HG02588 (cell line): ENCODE data around the gene ZNF655.
"Not testable (repeated sequence)": the region's sequence is repeated elsewhere in the genome, so short reads cannot be mapped to it uniquely, and the experiment has no call there.

Source experiments
- ATAC-seq: cut with Tn5 transposase; IDR thresholded peaks from one replicate; pipeline ENCODE4 v1.9.1; 2021; ENCODE audit warnings: mild to moderate bottlenecking, moderate library complexity; ENCODE audit not compliant: unreplicated experiment

Gene ZNF655, protein sequence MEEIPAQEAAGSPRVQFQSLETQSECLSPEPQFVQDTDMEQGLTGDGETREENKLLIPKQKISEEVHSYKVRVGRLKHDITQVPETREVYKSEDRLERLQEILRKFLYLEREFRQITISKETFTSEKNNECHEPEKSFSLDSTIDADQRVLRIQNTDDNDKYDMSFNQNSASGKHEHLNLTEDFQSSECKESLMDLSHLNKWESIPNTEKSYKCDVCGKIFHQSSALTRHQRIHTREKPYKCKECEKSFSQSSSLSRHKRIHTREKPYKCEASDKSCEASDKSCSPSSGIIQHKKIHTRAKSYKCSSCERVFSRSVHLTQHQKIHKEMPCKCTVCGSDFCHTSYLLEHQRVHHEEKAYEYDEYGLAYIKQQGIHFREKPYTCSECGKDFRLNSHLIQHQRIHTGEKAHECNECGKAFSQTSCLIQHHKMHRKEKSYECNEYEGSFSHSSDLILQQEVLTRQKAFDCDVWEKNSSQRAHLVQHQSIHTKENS

DNA sequence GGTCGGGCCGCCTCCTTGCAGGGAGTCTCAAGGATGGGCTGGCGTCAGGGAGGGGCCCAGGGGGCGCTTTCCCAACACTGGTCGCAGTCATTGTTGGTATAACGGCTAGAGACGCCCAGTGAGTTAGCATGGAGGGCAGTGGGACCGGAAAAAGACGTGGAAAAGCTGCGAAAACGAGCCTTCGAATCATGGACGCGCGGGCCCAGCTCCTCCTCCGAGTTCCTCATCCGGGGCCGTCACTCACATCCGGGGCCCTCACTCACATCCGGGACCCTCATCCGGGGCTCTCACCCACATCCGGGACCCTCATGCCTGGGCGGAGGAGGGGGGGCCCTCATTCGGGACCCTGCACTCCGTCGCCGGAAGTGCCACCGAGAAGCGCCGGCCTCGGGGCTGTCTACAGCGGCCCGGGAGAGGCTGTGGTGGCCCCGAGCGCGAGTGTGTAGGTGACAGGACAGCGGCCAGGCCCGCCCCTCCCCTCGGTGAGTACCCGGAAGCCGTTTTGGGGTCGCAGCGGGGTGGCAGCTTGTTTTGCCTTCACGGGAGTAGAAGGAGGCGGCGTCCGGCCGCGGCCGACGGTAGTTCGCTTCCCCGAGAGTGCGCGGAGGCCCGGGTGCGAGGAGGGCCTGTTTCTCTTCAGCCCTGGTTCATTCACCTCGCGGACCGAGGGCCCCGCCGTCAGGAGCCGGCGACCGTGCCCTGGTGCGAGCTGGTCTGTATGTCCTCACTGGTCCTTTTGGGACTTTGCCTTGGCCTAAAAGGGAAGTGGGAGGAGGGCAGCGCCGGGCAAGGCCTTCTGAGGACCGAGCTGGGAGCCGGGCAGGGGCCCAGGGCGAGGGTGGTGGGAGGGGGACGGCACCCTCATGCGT lies at the start of gene ZNF655:
TSS of gene ZNF655 (plus strand) at position 337 of the 869 bp plus-strand sequence. CDS start 1,918 bp downstream, outside the sequence.
- ATAC-seq: peak; percentile 78

DNA sequence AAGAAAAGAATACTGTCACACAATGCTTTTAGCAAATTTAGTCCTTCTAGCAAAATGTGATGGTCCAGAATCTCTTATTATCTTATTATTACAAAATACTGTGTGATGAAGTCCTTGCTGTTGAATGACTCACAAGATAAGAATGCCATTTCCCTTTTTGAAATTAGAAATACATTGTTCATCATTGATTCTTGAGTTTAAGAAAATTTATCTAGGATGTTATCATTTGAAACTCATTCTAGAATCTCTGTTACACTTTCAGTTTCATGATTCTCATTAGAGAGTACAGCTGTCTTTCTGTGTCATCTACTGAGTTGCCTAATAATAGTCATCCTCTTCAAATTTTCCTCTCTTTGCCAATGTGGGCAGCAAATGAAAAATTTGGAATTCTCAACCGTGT lies 44.4 kb upstream of the ZNF655 start:
- ATAC-seq: no peak

DNA sequence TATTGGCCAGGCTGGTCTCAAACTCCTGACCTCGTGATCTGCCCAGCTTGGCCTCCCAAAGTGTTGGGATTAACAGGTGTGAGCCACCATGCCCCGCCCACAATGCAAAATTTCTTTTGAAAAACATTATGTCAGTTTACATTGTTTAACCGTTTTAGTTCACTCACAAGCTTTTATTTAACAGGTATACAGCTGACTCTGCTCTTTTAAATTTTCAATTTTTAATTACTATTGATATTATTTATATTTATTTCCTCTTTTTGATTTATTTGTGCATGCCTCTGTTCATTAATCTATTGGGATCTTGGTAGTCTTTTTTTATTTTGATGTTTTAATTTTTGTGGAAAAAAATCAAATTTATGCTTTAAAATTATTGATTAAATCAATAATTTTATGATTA lies 37.0 kb upstream of the ZNF655 start:
- ATAC-seq: no peak

DNA sequence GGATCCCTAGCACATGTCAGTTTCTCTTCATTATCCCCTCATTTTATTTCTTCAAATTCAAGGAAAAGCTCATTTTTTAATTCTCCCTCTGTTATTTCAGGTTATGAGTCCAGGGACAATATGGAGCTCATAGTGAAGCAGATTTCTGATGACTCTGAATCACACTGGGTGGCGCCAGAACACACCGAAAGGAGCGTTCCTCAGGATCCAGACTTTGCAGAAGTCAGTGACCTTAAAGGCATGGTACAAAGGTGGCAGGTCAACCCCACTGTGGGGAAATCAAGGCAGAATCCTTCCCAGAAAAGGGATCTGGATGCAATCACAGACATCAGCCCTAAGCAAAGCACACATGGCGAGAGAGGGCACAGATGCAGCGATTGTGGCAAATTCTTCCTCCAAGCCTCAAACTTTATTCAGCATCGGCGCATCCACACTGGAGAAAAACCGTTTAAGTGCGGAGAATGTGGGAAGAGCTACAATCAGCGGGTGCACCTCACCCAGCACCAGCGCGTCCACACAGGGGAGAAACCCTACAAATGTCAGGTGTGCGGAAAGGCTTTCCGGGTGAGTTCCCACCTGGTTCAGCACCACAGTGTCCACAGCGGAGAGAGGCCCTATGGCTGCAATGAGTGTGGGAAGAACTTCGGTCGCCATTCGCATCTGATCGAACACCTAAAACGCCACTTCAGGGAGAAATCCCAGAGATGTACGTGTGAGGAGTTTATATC lies 32.6 kb upstream of the ZNF655 start:
- no peak for ATAC-seq

DNA sequence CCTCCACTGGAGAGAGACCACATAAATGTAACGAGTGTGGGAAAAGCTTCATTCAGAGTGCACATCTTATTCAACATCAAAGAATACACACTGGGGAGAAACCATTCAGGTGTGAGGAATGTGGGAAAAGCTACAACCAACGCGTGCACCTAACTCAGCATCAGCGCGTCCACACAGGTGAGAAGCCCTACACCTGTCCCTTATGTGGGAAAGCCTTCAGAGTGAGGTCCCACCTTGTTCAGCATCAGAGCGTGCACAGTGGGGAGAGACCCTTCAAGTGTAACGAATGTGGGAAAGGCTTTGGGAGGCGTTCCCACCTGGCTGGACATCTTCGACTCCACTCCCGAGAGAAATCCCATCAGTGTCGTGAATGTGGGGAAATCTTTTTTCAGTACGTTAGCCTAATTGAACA lies 27.1 kb upstream of the ZNF655 start:
- no peak for ATAC-seq

DNA sequence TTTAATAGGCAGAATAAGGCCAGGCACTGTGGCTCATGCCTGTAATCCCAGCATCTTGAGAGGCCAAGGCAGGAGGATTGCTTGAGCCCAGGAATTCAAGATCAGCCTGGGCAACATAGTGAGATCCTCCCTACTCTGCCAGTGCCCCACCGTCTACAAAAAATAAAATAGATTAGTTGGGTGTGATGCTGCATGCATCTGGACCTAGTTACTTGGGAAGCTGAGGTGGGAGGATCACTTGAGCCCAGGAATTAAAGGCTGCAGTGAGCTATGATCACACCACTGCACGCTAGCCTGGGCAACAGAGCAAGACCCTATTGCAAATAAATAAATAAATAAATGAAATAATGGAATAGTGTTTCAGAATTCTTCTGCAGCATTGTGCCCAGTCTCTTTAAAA lies 22.8 kb upstream of the ZNF655 start:
- ATAC-seq: no peak

DNA sequence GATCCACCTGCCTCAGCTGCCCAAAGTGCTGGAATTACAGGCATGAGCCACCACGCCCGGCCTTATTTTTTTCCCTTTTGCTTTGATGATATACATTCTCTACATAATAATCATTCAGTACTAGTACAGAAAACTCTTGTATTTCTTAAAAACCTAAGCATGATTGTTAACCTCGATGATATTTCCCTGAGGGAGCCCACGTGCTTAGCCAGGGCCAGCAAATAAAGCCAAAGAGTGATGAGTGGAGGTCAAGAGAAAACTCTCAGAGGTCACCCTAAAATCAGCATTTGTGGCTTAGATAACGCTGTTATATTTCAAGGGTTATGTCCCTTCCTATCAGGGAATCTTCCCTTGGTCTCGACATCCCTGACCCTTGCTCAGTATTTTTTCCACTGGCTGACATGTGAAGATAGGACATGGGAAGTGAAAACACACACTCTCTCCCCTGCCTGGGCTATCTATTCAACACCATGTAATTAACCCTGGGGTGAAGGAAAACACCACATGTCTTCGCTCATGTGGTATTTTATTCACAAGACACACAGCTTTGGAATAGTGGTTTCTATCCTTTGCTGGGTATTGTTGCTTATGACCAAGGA lies 19.1 kb upstream of the ZNF655 start:
- ATAC-seq: no peak

DNA sequence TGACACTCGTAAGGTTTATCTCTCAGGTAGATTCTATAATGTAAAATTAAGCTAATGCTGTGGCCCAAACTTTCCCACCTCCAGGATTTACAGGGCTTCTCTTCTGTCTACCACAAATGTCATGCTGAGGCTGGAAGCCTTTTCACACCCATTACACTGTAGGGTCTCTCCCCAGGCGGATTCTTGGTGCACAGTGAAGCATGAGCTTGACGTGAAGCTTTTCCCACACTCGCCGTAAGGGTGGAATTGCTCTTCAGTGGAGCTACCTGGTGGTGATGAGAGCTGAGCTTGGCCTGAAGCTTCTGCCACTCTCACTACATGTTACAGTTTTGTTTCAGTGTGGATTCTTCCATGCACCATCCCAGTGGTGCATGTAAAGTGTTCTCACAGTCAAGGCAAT lies 17.9 kb upstream of the ZNF655 start:
- ATAC-seq: no peak

DNA sequence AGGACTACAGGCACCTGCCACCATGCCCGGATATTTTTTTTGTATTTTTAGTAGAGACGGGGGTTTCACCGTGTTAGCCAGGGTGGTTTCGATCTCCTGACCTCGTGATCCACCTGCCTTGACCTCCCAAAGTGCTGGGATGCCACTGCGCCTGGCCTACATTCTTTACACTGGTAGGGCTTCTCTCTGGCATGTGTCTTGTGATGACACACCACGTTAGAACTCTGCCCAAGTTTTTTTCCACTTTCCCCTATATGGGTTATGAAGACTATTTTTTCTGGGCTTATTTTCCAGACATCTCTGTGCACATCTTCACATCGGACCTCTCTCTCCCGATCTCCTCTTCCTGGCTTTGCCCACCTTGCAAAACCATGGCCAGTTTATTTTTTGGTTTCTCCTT lies 17.2 kb upstream of the ZNF655 start:
- ATAC-seq: no peak

DNA sequence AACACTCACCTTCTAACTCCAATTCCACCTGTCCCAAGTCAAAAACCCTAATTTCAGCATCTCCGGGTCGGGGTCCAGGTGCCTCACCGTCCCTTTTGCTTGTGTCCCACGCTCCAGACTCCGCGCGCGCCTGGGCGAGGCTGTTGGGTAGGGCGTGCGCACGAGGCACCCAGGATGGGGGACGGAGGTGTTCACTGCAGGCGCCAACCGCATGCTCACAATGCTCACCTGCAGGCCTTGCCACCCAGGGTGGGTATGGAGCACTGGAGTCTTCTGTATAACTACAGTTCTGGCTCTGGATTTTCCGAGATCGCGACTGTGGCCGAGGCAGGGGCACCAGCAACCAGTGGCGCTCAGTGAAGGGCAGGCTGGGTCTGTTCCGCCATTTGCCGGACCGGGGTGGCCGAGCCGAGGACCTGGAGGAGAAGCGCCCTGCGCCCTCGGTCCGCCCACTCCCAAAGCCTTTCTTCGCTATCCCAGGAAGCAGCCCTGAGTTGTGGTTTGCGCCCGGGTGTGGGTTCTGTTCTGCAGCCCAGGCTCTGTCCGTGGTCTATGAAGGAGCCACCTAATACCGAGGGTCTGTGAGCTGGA lies 15.3 kb upstream of the ZNF655 start:
- no peak for ATAC-seq

DNA sequence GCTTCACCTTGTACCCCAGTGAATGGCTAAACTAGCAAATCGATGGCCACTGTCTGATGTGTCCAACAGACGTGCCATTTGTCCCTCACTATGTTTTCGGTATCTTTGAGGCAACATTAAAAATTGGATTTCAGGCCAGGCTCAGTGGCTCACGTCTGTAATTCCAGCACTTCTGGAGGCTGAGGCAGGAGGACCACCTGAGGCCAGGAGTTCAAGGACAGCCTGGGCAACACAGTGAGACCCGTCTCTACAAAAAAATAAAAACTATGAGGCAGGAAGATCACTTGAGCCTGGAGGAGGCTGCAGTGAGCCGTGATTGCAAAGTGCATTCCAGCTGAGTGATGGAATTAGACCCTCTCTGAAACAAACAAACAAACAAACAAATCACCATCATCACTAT lies 14.5 kb upstream of the ZNF655 start:
- ATAC-seq: no peak

DNA sequence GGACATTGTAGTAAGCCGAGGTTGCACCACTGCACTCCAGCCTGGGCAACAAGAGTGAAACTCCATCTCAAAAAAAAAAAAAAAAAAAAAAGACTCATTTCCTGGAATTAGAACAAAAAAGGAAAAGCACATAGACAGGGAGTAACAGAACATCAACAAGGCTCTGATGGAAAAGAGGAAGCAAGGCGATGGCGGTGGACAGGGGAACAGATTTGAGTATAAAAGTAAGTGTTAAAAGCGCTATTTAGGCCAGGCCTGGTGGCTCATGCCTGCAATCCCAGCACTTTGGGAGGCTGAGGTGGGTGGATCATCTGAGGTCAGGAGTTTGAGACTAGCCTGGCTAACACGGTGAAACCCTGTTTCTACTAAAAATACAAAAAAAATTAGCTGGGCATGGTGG lies 13.1 kb upstream of the ZNF655 start:
- ATAC-seq: not testable (repeated sequence)

DNA sequence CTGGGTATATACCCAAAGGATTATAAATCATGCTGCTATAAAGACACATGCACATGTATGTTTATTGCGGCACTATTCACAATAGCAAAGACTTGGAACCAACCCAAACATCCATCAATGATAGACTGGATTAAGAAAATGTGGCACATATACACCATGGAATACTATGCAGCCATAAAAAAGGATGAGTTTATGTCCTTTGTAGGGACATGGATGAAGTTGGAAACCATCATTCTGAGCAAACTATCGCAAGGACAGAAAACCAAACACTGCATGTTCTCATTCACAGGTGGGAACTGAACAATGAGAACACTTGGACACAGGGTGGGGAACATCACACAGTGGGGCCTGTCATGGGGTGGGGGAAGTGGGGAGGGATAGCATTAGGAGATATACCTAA lies 8.9 kb upstream of the ZNF655 start:
- not testable (repeated sequence) for ATAC-seq

DNA sequence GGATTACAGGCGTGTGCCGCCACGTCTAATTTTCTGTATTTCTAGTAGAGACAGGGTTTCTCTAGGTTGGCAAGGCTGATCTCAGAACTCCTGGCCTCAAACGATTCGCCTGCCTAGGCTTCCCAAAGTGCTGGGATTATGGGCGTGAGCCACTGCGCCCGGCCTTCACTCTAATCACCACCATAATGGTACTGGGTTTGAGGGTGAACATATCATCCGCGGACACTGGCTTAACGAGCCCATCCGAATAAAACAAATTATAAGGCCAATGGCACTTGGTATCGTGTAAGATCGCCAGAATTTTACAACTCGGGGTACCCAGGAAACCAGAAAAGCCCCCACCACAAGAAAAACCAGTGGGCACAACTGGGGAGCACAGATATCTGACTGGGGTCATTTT lies 7.1 kb upstream of the ZNF655 start:
- ATAC-seq: no peak

DNA sequence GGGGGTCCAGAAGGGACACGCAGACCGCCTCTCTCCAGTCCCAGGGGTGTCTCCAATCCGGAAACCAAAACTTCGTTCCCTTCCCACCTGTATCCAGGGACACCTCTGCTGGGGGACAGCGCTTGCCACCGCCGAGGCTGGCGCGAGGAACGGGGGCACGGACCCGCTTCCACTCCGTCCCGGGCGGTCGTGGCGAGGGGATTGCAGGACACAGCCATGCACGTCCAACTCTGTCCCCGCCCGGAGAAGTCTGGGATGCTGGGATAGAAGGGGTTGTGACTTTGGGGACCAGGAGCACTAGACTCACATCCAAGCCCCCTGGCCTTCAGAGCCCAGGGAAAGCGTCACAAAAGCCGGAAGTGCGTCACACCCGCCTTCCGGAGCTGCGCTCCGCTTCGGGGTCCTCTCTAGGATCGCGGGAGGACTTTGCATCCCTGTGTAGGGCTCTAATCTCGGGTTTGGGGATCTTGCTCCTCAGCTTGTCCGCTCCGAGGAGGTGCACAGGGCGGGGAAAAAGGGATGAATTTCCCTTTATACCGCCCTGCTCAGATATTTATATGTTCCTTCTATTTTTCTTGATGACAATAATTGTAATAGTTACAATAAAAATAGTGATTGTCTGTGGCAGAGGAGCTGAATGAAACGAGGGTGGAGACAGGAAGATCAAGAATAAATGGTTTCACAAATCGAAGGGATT lies 6.5 kb upstream of the ZNF655 start, which contains the start of gene FAM200A:
TSS of gene FAM200A (minus strand) at position 348 of the 697 bp plus-strand sequence. CDS start 3,707 bp downstream, outside the sequence.
- peak; percentile 98 for ATAC-seq

DNA sequence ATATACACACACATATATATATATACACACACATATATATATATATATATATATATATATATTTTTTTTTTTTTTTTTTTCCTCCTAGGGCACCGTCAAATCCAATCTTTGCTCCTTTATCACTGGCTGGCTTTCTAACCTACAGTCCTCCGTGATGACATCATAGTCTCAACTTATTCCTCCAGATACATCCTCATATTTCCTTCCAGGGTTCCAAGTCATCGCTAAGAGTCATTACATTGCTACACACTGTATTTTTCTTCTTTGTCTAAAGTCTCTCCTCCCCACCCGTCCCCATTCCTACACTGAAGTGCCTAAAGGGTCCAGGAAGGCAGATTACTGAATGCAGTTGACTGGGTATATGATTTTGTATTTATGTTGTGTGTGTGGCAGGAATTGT lies 5.4 kb upstream of the ZNF655 start:
- no peak for ATAC-seq

DNA sequence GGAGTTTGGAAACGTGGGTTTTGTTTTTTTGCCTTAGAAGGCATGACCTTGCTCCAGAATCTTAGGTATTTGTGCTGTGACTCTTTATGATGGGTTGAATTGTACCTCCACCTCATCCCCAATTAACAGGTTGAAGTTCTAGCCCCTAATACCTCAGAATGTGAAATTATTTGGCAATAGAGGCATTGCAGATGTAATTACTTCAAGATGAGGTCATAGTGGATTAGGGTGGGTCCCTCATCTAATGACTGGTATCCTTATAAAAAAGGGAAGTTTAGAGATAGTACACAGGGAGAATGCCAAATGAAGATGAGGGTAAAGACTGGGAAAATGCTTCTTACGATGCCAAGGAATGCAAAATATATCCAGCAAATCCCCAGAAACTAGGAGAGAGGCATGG lies 3.5 kb upstream of the ZNF655 start:
- no peak for ATAC-seq

DNA sequence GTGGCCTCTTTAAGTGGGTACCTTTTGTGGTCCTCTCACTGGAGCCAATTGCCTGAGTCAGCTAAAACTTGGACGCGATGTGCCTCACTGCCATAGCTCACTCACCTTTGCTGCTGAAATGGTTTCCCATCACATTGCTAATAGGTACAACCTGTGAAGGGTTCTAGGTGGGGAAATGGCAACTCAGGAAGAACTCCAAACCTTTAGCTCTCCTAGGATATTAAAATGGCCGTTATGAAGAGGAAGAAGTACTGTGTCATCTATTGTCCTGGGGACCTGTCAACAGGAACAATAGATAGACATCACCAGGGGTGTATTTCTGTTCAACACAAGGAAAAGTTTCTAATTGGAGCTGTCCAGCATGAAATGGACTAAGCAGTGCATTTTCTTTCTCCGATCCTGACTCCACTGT lies 1.2 kb upstream of the ZNF655 start:
- no peak for ATAC-seq

DNA sequence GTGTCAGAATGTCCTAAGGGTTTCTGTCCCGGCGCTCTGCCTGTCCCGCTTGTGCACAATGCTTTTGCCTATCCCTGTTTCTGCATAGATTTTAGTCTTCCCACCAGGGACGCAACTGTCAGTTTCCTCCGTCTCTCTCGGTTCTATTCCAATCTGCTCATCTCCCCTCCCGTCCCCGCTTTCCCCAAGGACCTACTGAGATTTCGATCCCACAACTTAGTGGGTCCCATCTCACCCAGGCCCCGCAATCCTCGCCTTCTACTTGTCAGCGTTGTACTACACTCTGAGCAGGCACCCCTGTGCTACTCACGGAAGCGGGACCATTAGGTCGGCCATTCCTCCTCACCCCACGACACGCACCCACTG lies 519 bp upstream of the ZNF655 start:
- ATAC-seq: peak; percentile 55
